ENCODE measurements around the gene OAS3. TPM values are rescaled to one million over a fixed set of nuclear protein-coding genes. Genes with fewer than 3 reads are reported as not detected.

The OAS3 gene
- total and polyA plus RNA-seq, 9 of the 15 experiments (the other 6 are each of a cell fraction or from before 2014, with no cell fraction given), result 0.21 to 2.0 (median 0.83) TPM

GRCh38 chr12:112996501-112996900 is 58.2 kb downstream of the OAS3 start:
- in situ Hi-C loops (cut with MboI), result no loop called here
- H4K20me1 ChIP-seq (replicated peaks; ENCODE audit: control insufficient read depth, insufficient read depth, low read length), result no peaks in the 10 kb centered on the region
- no peak for ATAC-seq
- DNase-seq (ENCODE audit: extremely low read depth in 1 of 4, low spot score in 3 of 4), result no peak
- intact Hi-C loops (cut with micrococcal nuclease), result no loop called here
- H3K9me1 ChIP-seq (ENCODE audit: control insufficient read depth, insufficient read depth, low read length), result no peaks in the 10 kb centered on the region
- no peaks in the 10 kb centered on the region for H3K9me3 ChIP-seq (replicated peaks; ENCODE audit: control insufficient read depth, insufficient read depth, low read depth, low read length)
- no peaks in the 10 kb centered on the region for H3K79me2 ChIP-seq (ENCODE audit: control insufficient read depth, insufficient read depth, low read length)
- no peaks in the 10 kb centered on the region for H3K4me1 ChIP-seq (replicated peaks in 1 of 2; ENCODE audit: control insufficient read depth in 2 of 2, insufficient read depth in 2 of 2, low read length in 2 of 2)
- no peak overlapping the region for H2AFZ ChIP-seq (ENCODE audit: low read depth, low read length)
- H3K27me3 ChIP-seq (ENCODE audit: control insufficient read depth in 2 of 2, insufficient read depth in 2 of 2, low read length in 2 of 2), result no peaks in the 10 kb centered on the region
- no peak overlapping the region for H3K4me2 ChIP-seq (ENCODE audit: insufficient read depth, low read length)
- no peaks in the 10 kb centered on the region for H3K36me3 ChIP-seq (ENCODE audit: control insufficient read depth, insufficient read depth, low read length)
- H3K9ac ChIP-seq (ENCODE audit: insufficient read depth in 1 of 2, low read depth in 2 of 2, low read length in 2 of 2), result no peak overlapping the region
- no peak for FAIRE-seq
- WGBS (ENCODE audit: insufficient coverage, low coverage, missing lambda C conversion rate), result under 1% methylated on average over 8 of the region's 8 CpGs
- H3K4me3 ChIP-seq, result no peak overlapping the region
- no peak overlapping the region for H3K27ac ChIP-seq (ENCODE audit: extremely low read depth, low read depth, low read length)
- TF ChIP-seq HMG20B (CRISPR knock-in tag; IDR thresholded peaks at IDR 0.05) (no peak), KLF6 (CRISPR knock-in tag; IDR thresholded peaks at IDR 0.05; ENCODE audit: borderline replicate concordance) (no peak), PKNOX1 (IDR thresholded peaks at IDR 0.05) (peak; percentile 26; the same call in 1 of the 2 replicates), KAT7 (CRISPR knock-in tag; IDR thresholded peaks at IDR 0.05; ENCODE audit: borderline replicate concordance) (no peak), PTTG1 (tag; IDR thresholded peaks at IDR 0.05; ENCODE audit: low read depth) (no peak)
- BruUV-seq (replicated peaks), result no TSS peak
- POLR2A ChIA-PET, result no interaction called here
- CTCF ChIA-PET (ENCODE audit: low intra/inter-chr PET ratio), result no interaction called here

DNA sequence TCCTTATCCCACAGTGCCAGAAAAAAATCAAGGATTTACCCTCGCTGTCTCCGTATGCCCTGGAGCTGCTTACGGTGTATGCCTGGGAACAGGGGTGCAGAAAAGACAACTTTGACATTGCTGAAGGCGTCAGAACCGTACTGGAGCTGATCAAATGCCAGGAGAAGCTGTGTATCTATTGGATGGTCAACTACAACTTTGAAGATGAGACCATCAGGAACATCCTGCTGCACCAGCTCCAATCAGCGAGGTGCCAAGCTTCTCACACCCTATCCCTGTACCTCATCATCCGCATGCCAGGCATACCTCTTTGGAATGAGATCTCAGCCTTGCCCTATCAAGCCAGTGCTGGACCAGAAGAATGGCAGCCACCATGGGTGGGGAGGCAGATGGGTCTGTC is 59.2 kb downstream of the OAS3 start:
- WGBS (ENCODE audit: insufficient coverage, low coverage, missing lambda C conversion rate), result 0% methylated on average over 7 of the region's 7 CpGs
- BruUV-seq (replicated peaks), result no TSS peak
- intact Hi-C loops (cut with micrococcal nuclease) (no loop called here), in situ Hi-C loops (cut with MboI) (no loop called here)
- Histone ChIP-seq H3K4me2 (ENCODE audit: insufficient read depth, low read length) (no peak overlapping the region), H3K9ac (ENCODE audit: insufficient read depth in 1 of 2, low read depth in 2 of 2, low read length in 2 of 2) (no peak overlapping the region), H3K79me2 (ENCODE audit: control insufficient read depth, insufficient read depth, low read length) (no peaks in the 10 kb centered on the region), H2AFZ (ENCODE audit: low read depth, low read length) (no peak overlapping the region), H3K9me3 (replicated peaks; ENCODE audit: control insufficient read depth, insufficient read depth, low read depth, low read length) (no peaks in the 10 kb centered on the region), H3K9me1 (ENCODE audit: control insufficient read depth, insufficient read depth, low read length) (no peaks in the 10 kb centered on the region), H3K4me1 (replicated peaks in 1 of 2; ENCODE audit: control insufficient read depth in 2 of 2, insufficient read depth in 2 of 2, low read length in 2 of 2) (no peaks in the 10 kb centered on the region), H3K27ac (ENCODE audit: extremely low read depth, low read depth, low read length) (no peak overlapping the region), H3K27me3 (ENCODE audit: control insufficient read depth in 2 of 2, insufficient read depth in 2 of 2, low read length in 2 of 2) (peaks cover 0 to 3% of the 10 kb centered on the region in 2 experiments; a peak in 2 of 5 replicates), H3K4me3 (no peak overlapping the region), H3K36me3 (ENCODE audit: control insufficient read depth, insufficient read depth, low read length) (no peaks in the 10 kb centered on the region), H4K20me1 (replicated peaks; ENCODE audit: control insufficient read depth, insufficient read depth, low read length) (no peaks in the 10 kb centered on the region)
- POLR2A ChIA-PET, result interaction anchor here (0.7 to 0.8 kb wide), 3 partner anchors 63 to 104 kb away, joined by 3 to 5 read pairs (median 3); no protein-coding TSS in a partner anchor
- no peak for DNase-seq (ENCODE audit: extremely low read depth in 1 of 4, low spot score in 3 of 4)
- no peak for ATAC-seq
- CTCF ChIA-PET (ENCODE audit: low intra/inter-chr PET ratio), result no interaction called here
- no peak for FAIRE-seq
- no peak for TF ChIP-seq SMAD2 (IDR thresholded peaks at IDR 0.05; ENCODE audit: low read depth, low read length)
- no peak for TF ChIP-seq SMAD3 (CRISPR knock-in tag; conservative IDR thresholded peaks at IDR 0.05)
- TF ChIP-seq, protein P1, sequence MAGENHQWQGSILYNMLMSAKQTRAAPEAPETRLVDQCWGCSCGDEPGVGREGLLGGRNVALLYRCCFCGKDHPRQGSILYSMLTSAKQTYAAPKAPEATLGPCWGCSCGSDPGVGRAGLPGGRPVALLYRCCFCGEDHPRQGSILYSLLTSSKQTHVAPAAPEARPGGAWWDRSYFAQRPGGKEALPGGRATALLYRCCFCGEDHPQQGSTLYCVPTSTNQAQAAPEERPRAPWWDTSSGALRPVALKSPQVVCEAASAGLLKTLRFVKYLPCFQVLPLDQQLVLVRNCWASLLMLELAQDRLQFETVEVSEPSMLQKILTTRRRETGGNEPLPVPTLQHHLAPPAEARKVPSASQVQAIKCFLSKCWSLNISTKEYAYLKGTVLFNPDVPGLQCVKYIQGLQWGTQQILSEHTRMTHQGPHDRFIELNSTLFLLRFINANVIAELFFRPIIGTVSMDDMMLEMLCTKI (IDR thresholded peaks at IDR 0.05; ENCODE audit: partially characterized antibody), result no peak
- TF ChIP-seq SAFB (IDR thresholded peaks at IDR 0.05; ENCODE audit: borderline replicate concordance, low read depth, low read length), result no peak
- no peak for TF ChIP-seq ZNF507 (tag; conservative IDR thresholded peaks at IDR 0.05)
